ENCODE data around the gene ATP2B2.

GRCh38 chr3:10399634-10400033 is 105.8 kb downstream of the ATP2B2 start:
- TF ChIP-seq POLR2A (IDR thresholded peaks at IDR 0.05; ENCODE audit: low read length) = no peak
- no peak for TF ChIP-seq GATA1 (IDR thresholded peaks at IDR 0.05; ENCODE audit: low read depth, low read length)

Data from erythroblast (primary cell).